ENCODE data around the gene TOP2A. TPM values are rescaled to one million over a fixed set of nuclear protein-coding genes. Genes with fewer than 3 reads are reported as not detected.

Gene TOP2A
- total and polyA plus RNA-seq, 9 of the 15 experiments (the other 6 are each of a cell fraction or from before 2014, with no cell fraction given) = 133 to 347 (median 259) TPM

- TF ChIP-seq CEBPB (tag; IDR thresholded peaks at IDR 0.05) (no peak), RFX1 (IDR thresholded peaks at IDR 0.05) (no peak), ZFPM2 (CRISPR knock-in tag; IDR thresholded peaks at IDR 0.05) (no peak), EGR1 (conservative IDR thresholded peaks at IDR 0.05) (no peak), KDM5B (IDR thresholded peaks at IDR 0.05; ENCODE audit: insufficient replicate concordance, low read depth, low read length) (peak; percentile 68), CREB3 (tag; conservative IDR thresholded peaks at IDR 0.05; ENCODE audit: low read depth) (no peak), ZNF121 (CRISPR knock-in tag; conservative IDR thresholded peaks at IDR 0.05) (peak; percentile 51; the same call in 1 of the 2 replicates), PREB (CRISPR knock-in tag; IDR thresholded peaks at IDR 0.05) (peak; percentile 99), ZBTB8A (IDR thresholded peaks at IDR 0.05; ENCODE audit: partially characterized antibody) (no peak), NR0B1 (IDR thresholded peaks at IDR 0.05; ENCODE audit: partially characterized antibody) (no peak), DNMT1 (IDR thresholded peaks at IDR 0.05) (no peak), CXXC5 (CRISPR knock-in tag; IDR thresholded peaks at IDR 0.05) (peak; percentile 59), CHCHD3 (CRISPR knock-in tag; IDR thresholded peaks at IDR 0.05) (no peak), ETV1 (tag; conservative IDR thresholded peaks at IDR 0.05; ENCODE audit: low read depth) (no peak), MED1 (CRISPR knock-in tag; IDR thresholded peaks at IDR 0.05; ENCODE audit: borderline replicate concordance) (no peak), ZNF239 (CRISPR knock-in tag; IDR thresholded peaks at IDR 0.05) (no peak), HMBOX1 (IDR thresholded peaks at IDR 0.05) (no peak), ZNF24 (IDR thresholded peaks at IDR 0.05) (no peak), NFXL1 (CRISPR knock-in tag; IDR thresholded peaks at IDR 0.05) (no peak), KLF10 (CRISPR knock-in tag; IDR thresholded peaks at IDR 0.05) (no peak), RAD51 (IDR thresholded peaks at IDR 0.05; ENCODE audit: borderline replicate concordance, low read depth) (peak; percentile 12; the same call in 1 of the 2 replicates), SMARCC2 (IDR thresholded peaks at IDR 0.05; ENCODE audit: low read depth) (no peak), SNAPC5 (CRISPR knock-in tag; IDR thresholded peaks at IDR 0.05) (no peak), HCFC1 (IDR thresholded peaks at IDR 0.05; ENCODE audit: low read depth, low read length) (no peak), ZNF79 (CRISPR knock-in tag; IDR thresholded peaks at IDR 0.05; ENCODE audit: low read depth) (no peak), SAFB2 (IDR thresholded peaks at IDR 0.05; ENCODE audit: borderline replicate concordance, low read depth, low read length, severe bottlenecking) (no peak)
These were observed at the start of gene TOP2A (continued) for GRCh38 chr17:40417609-40418427.
